Neural cell (in vitro differentiated cells): ENCODE measurements around the gene ANO4. TPM values are rescaled to one million over a fixed set of nuclear protein-coding genes. Genes with fewer than 3 reads are reported as not detected.

ENCODE experiments used
- H2AFZ ChIP-seq: fragments of 200-600, 300-800 bp; sonication (generic), shearing (Covaris generic); 2 replicates; pipeline ENCODE4 v1.6.0; 2014; ENCODE audit warnings: low read depth, mild to moderate bottlenecking, antibody characterized with exemption, low read length, moderate library complexity
- H3F3A ChIP-seq: fragments of 200-600 bp; shearing (Covaris generic); 2 replicates; pipeline ENCODE4 v1.6.1; 2016; ENCODE audit warnings: mild to moderate bottlenecking, moderate library complexity, mixed read lengths, antibody characterized with exemption, low read length; ENCODE audit not compliant: insufficient read depth, poor library complexity, severe bottlenecking
- H3K27ac ChIP-seq: fragments of 200-600, 300-800 bp; sonication (generic), shearing (Covaris generic); 2 replicates; pipeline ENCODE4 v1.5.1; 2014; ENCODE audit warnings: mild to moderate bottlenecking, low read length, moderate library complexity
- H3K27me3 ChIP-seq: fragments of 300-800, 200-600 bp; sonication (generic), shearing (Covaris generic); 2 replicates; pipeline ENCODE4 v1.6.0; 2014; ENCODE audit warnings: mild to moderate bottlenecking, low read depth, low read length, moderate library complexity; ENCODE audit not compliant: insufficient read depth
- H3K36me3 ChIP-seq: fragments of 300-800, 200-600 bp; sonication (generic), shearing (Covaris generic); 2 replicates; pipeline ENCODE4 v1.5.1; 2014; ENCODE audit warnings: mild to moderate bottlenecking, antibody characterized with exemption, low read length, moderate library complexity; ENCODE audit not compliant: insufficient read depth
- H3K4me2 ChIP-seq: fragments of 300-800, 200-600 bp; sonication (generic), shearing (Covaris generic); 2 replicates; pipeline ENCODE4 v1.6.0; 2014; ENCODE audit warnings: mild to moderate bottlenecking, low read length
- H3K4me3 ChIP-seq: fragments of 300-800, 200-600 bp; sonication (generic), shearing (Covaris generic); 2 replicates; pipeline ENCODE4 v1.5.1; 2014; ENCODE audit warnings: mild to moderate bottlenecking, low read length, moderate library complexity
- H3K79me2 ChIP-seq: fragments of 200-600 bp; shearing (Covaris generic); replicated peaks from 2 replicates; pipeline ENCODE4 v1.6.0; 2014; ENCODE audit warnings: mild to moderate bottlenecking, low read length, moderate library complexity; ENCODE audit not compliant: insufficient read depth
- H3K9ac ChIP-seq: fragments of 300-800, 200-600 bp; sonication (generic), shearing (Covaris generic); 2 replicates; pipeline ENCODE4 v1.6.1; 2016; ENCODE audit warnings: mild to moderate bottlenecking, low read length, mixed read lengths
- H3K9me2 ChIP-seq: fragments of 200-600 bp; shearing (Covaris generic); 2 replicates; pipeline ENCODE4 v1.6.1; 2016; ENCODE audit warnings: mild to moderate bottlenecking, low read length, mixed read lengths; ENCODE audit not compliant: insufficient read depth
- H3K9me3 ChIP-seq: fragments of 200-600, 300-800 bp; sonication (generic), shearing (Covaris generic); 2 replicates; pipeline ENCODE4 v1.6.1; 2016; ENCODE audit warnings: mild to moderate bottlenecking, mixed run types, low read length, moderate library complexity, mixed read lengths
- H4K20me1 ChIP-seq: fragments of 200-600 bp; shearing (Covaris generic); 2 replicates; pipeline ENCODE4 v1.6.1; 2016; ENCODE audit warnings: mild to moderate bottlenecking, mixed run types; ENCODE audit not compliant: insufficient read depth
- CTCF ChIP-seq: fragments of 450-650 bp; IDR thresholded peaks from 2 replicates; pipeline ENCODE4 v1.5.1; 2014; ENCODE audit warnings: antibody characterized with exemption, mild to moderate bottlenecking, moderate library complexity; ENCODE audit not compliant: poor library complexity, severe bottlenecking
- EP300 ChIP-seq: fragments of 450-650 bp; conservative IDR thresholded peaks from 2 replicates; pipeline ENCODE4 v1.6.1; 2014; ENCODE audit warnings: antibody characterized with exemption, mild to moderate bottlenecking, moderate library complexity; ENCODE audit not compliant: poor library complexity, severe bottlenecking
- EZH2 ChIP-seq: fragments of 200-600, 300-800 bp; shearing (Covaris generic), sonication (generic); IDR thresholded peaks from 2 replicates; pipeline ENCODE4 v1.6.1; 2014; ENCODE audit warnings: antibody characterized with exemption, low read length, borderline replicate concordance, mild to moderate bottlenecking; ENCODE audit not compliant: insufficient read depth, poor library complexity, severe bottlenecking
- MXI1 ChIP-seq: fragments of 450-650 bp; conservative IDR thresholded peaks from 2 replicates; pipeline ENCODE4 v1.6.1; 2014; ENCODE audit warnings: antibody characterized with exemption, mild to moderate bottlenecking; ENCODE audit not compliant: poor library complexity, severe bottlenecking
- POLR2AphosphoS5 ChIP-seq: IDR thresholded peaks from 2 replicates; pipeline ENCODE4 v1.6.1; 2012
- RAD21 ChIP-seq: fragments of 450-650 bp; conservative IDR thresholded peaks from 2 replicates; pipeline ENCODE4 v1.6.1; 2014; ENCODE audit warnings: antibody characterized with exemption, mild to moderate bottlenecking, moderate library complexity
- REST ChIP-seq: IDR thresholded peaks from 2 replicates; pipeline ENCODE4 v1.6.1; 2012; ENCODE audit warnings: borderline replicate concordance
- SMC3 ChIP-seq: fragments of 450-650 bp; conservative IDR thresholded peaks from 2 replicates; pipeline ENCODE4 v1.6.1; 2014; ENCODE audit warnings: antibody characterized with exemption, mild to moderate bottlenecking, moderate library complexity; ENCODE audit not compliant: poor library complexity
- TAF1 ChIP-seq: IDR thresholded peaks from 2 replicates; pipeline ENCODE4 v1.6.1; 2012; ENCODE audit warnings: low read depth
- polyA plus RNA-seq: library from polyadenylated mRNA; depleted of rRNA; stranded (reverse); fragments of >200 nt; gene quantifications from 2 replicates; pipeline ENCODE4 v1.2.3, GENCODE V29; 2014

ANO4 gene
- polyA plus RNA-seq, 1 donor from 2014 or later = 11.1 TPM

GRCh38 chr12:100935929-100936328, 141.4 kb downstream of the ANO4 start:
- Histone ChIP-seq H3K9ac (no peak overlapping the region), H3K27ac (no peak overlapping the region), H3K9me2 (no peaks in the 10 kb centered on the region), H3K4me2 (no peak overlapping the region), H3K27me3 (no peaks in the 10 kb centered on the region), H4K20me1 (no peaks in the 10 kb centered on the region), H2AFZ (no peak overlapping the region), H3K79me2 (no peaks in the 10 kb centered on the region), H3K4me3 (no peak overlapping the region), H3F3A (no peaks in the 10 kb centered on the region), H3K9me3 (no peaks in the 10 kb centered on the region), H3K36me3 (no peaks in the 10 kb centered on the region)
- TF ChIP-seq POLR2AphosphoS5 = no peak
- no peak for TF ChIP-seq RAD21
- no peak for TF ChIP-seq REST
- no peak for TF ChIP-seq EZH2
- TF ChIP-seq CTCF = no peak
- no peak for TF ChIP-seq EP300
- no peak for TF ChIP-seq MXI1
- no peak for TF ChIP-seq SMC3
- TF ChIP-seq TAF1 = no peak

GRCh38 chr12:100936661-100937060, 142.1 kb downstream of the ANO4 start:
- H3K9me3 ChIP-seq = no peaks in the 10 kb centered on the region
- no peaks in the 10 kb centered on the region for H3K27me3 ChIP-seq
- H4K20me1 ChIP-seq = no peaks in the 10 kb centered on the region
- no peaks in the 10 kb centered on the region for H3F3A ChIP-seq
- no peak overlapping the region for H3K27ac ChIP-seq
- no peak overlapping the region for H3K4me2 ChIP-seq
- H3K79me2 ChIP-seq = no peaks in the 10 kb centered on the region
- no peaks in the 10 kb centered on the region for H3K9me2 ChIP-seq
- H3K4me3 ChIP-seq = no peak overlapping the region
- no peaks in the 10 kb centered on the region for H3K36me3 ChIP-seq
- TF ChIP-seq EP300 (no peak), RAD21 (no peak), REST (no peak), SMC3 (no peak)
- no peak overlapping the region for H2AFZ ChIP-seq
- H3K9ac ChIP-seq = no peak overlapping the region
